Endothelial cell of umbilical vein (primary cell): Measurements from ENCODE around the gene MORN3. TPM values are rescaled to one million over a fixed set of nuclear protein-coding genes. Genes with fewer than 3 reads are reported as not detected.

ENCODE experiments used
- BruUV-seq: library from RNA; stranded (reverse); fragments of 400-500 nt; replicated peaks from 2 replicates; lab custom pipeline; 2021; lab: Mats Ljungman, UMichigan
- CTCF ChIA-PET: fragments of 300-600, 350-600 bp; sonication (Branson Sonifier 250); formaldehyde crosslinking; loops from one replicate; lab custom pipeline; 2021; ENCODE audit warnings: antibody characterized with exemption, inconsistent platforms; lab: Charles Lee
- POLR2A ChIA-PET: fragments of 300-600, 350-600 bp; sonication (Branson Sonifier 250); formaldehyde crosslinking; loops from one replicate; lab custom pipeline; 2021; ENCODE audit warnings: antibody characterized with exemption, inconsistent platforms; lab: Charles Lee
- DNase-seq: peaks from one replicate; pipeline ENCODE4 v3.0.0-alpha.2; 2011; ENCODE audit warnings: low read depth, low spot score
- FAIRE-seq: peaks from 2 replicates; lab custom pipeline; 2011; peaks lifted over from hg19 to GRCh38; lab: Jason Lieb, UNC
- H2AFZ ChIP-seq: 2 replicates; pipeline ENCODE4 v1.6.0; 2012; ENCODE audit warnings: low read depth, low read length, control low read depth, inconsistent platforms
- H3K27ac ChIP-seq: 2 replicates; pipeline ENCODE4 v1.5.1; 2011; ENCODE audit warnings: low read depth, mild to moderate bottlenecking, control low read depth, low read length, moderate library complexity; ENCODE audit not compliant: insufficient read depth
- H3K27me3 ChIP-seq, 2 experiments: 2 replicates each; pipeline versions ENCODE4 v1.6.0 to v1.6.1; 2011; ENCODE audit warnings: low read length in 2 of 2, mixed read lengths in 1 of 2; ENCODE audit not compliant: control insufficient read depth in 2 of 2, insufficient read depth in 2 of 2
- H3K36me3 ChIP-seq, 2 experiments: 2 replicates in 1 of 2; 3 replicates in 1 of 2; pipeline ENCODE4 v1.5.1; 2011; ENCODE audit warnings: low read length in 2 of 2, mild to moderate bottlenecking in 1 of 2, moderate library complexity in 1 of 2; ENCODE audit not compliant: control insufficient read depth in 2 of 2, insufficient read depth in 2 of 2; ENCODE audit errors: extremely low read depth in 1 of 2
- H3K4me1 ChIP-seq: 3 replicates; pipeline ENCODE4 v1.5.1; 2011; ENCODE audit warnings: mild to moderate bottlenecking, low read length; ENCODE audit not compliant: control insufficient read depth, insufficient read depth; ENCODE audit errors: extremely low read depth
- H3K4me2 ChIP-seq: 2 replicates; pipeline ENCODE4 v1.6.1; 2011; ENCODE audit warnings: low read length, control low read depth, mixed read lengths; ENCODE audit not compliant: insufficient read depth
- H3K4me3 ChIP-seq, 3 experiments: fragments of 200-600 bp in 1 of 3; sonication (generic), shearing (Covaris generic) in 1 of 3; replicated peaks in 1 of 3; 2 replicates each; pipeline ENCODE4 v1.5.1; 2011 to 2016; ENCODE audit warnings: control low read depth in 3 of 3, low read length in 3 of 3, mild to moderate bottlenecking in 2 of 3, inconsistent platforms in 1 of 3, low read depth in 1 of 3, moderate library complexity in 1 of 3; ENCODE audit not compliant: insufficient read depth in 1 of 3
- H3K79me2 ChIP-seq: 2 replicates; pipeline ENCODE4 v1.6.0; 2012; ENCODE audit warnings: low read length, inconsistent platforms; ENCODE audit not compliant: control insufficient read depth, insufficient read depth
- H3K9ac ChIP-seq: replicated peaks from 2 replicates; pipeline ENCODE3; 2011; ENCODE audit warnings: low read length, control low read depth; ENCODE audit not compliant: insufficient read depth; ENCODE audit errors: extremely low read depth
- H3K9me1 ChIP-seq: replicated peaks from 3 replicates; pipeline ENCODE4 v1.6.0; 2011; ENCODE audit warnings: mild to moderate bottlenecking, low read length; ENCODE audit not compliant: control insufficient read depth, insufficient read depth; ENCODE audit errors: extremely low read depth
- H3K9me3 ChIP-seq: replicated peaks from 2 replicates; pipeline ENCODE4 v1.5.1; 2012; ENCODE audit warnings: low read length, inconsistent platforms; ENCODE audit not compliant: control insufficient read depth, insufficient read depth
- H4K20me1 ChIP-seq: replicated peaks from 2 replicates; pipeline ENCODE3; 2011; ENCODE audit warnings: mild to moderate bottlenecking, low read length; ENCODE audit not compliant: control insufficient read depth, insufficient read depth; ENCODE audit errors: extremely low read depth
- EZH2 ChIP-seq: IDR thresholded peaks from 2 replicates; pipeline ENCODE4 v1.6.1; 2012; ENCODE audit warnings: borderline replicate concordance, low read depth, mild to moderate bottlenecking, moderate library complexity, low read length, inconsistent platforms; ENCODE audit not compliant: severe bottlenecking
- FOS ChIP-seq: IDR thresholded peaks from 2 replicates; pipeline ENCODE4 v1.6.1; 2011; ENCODE audit warnings: mild to moderate bottlenecking, low read length, moderate library complexity, borderline replicate concordance; ENCODE audit not compliant: insufficient read depth
- GATA2 ChIP-seq: IDR thresholded peaks from 2 replicates; pipeline ENCODE4 v1.7.0; 2011; ENCODE audit warnings: low read depth, mild to moderate bottlenecking, moderate library complexity, mixed read lengths, low read length; ENCODE audit not compliant: insufficient read length, insufficient read depth
- JUN ChIP-seq: IDR thresholded peaks from 2 replicates; pipeline ENCODE4 v1.6.1; 2011; ENCODE audit warnings: borderline replicate concordance, low read depth; ENCODE audit not compliant: insufficient read length, insufficient read depth
- MAX ChIP-seq: IDR thresholded peaks from 2 replicates; pipeline ENCODE4 v1.6.1; 2011; ENCODE audit not compliant: insufficient read depth, insufficient read length
- MYC ChIP-seq: IDR thresholded peaks from one replicate; pipeline ENCODE4 v1.6.1; 2011; ENCODE audit warnings: mild to moderate bottlenecking, low read depth, low read length
- POLR2A ChIP-seq: IDR thresholded peaks from 2 replicates; pipeline ENCODE4 v1.6.1; 2012; ENCODE audit warnings: low read depth, mild to moderate bottlenecking, control low read depth, low read length
- POLR2AphosphoS5 ChIP-seq: IDR thresholded peaks from 2 replicates; pipeline ENCODE4 v1.6.1; 2012; ENCODE audit warnings: low read depth, mild to moderate bottlenecking, control low read depth, low read length, moderate library complexity; ENCODE audit not compliant: insufficient read depth
- dilution Hi-C: fragments of 300-500 bp; cut with MboI; formaldehyde crosslinking; loops from one replicate; pipeline ENCODE4 v1.15.0; 2019; ENCODE audit warnings: low sequenced_read_pairs; ENCODE audit not compliant: extremely low pct_ligation_motif_present
- intact Hi-C: fragments of 100-400 bp; cut with micrococcal nuclease; formaldehyde crosslinking; loops from one replicate; pipeline ENCODE4 v1.10.0; 2022
- polyA plus RNA-seq, 4 experiments: library from polyadenylated mRNA; depleted of rRNA in 3 of 4; stranded (reverse) in 3 of 4; unstranded in 1 of 4; fragments of >200 nt; gene quantifications; 2 replicates each; pipeline versions ENCODE4 v1.2.1 to v1.2.3, GENCODE V29; 2011 to 2012; ENCODE audit warnings: missing spikeins in 1 of 4
- total RNA-seq: library from RNA; stranded (reverse); gene quantifications from 2 replicates; pipeline ENCODE4 v1.2.3, GENCODE V29; 2021
- TF ChIP-seq, protein P1 (sequence below), 2 donors: IDR thresholded peaks; 1 replicate in 1 of 2; 2 replicates in 1 of 2; pipeline ENCODE4 v1.5.1; 2011; ENCODE audit warnings: low read length in 2 of 2, mild to moderate bottlenecking in 2 of 2, moderate library complexity in 2 of 2, control low read depth in 1 of 2, inconsistent platforms in 1 of 2, low read depth in 1 of 2; ENCODE audit not compliant: insufficient read depth in 1 of 2; ENCODE audit errors: extremely low read depth in 1 of 2

The MORN3 gene
- total and polyA plus RNA-seq, 2 donors (not counting 3 experiments of a cell fraction or from before 2014, with no cell fraction given), result 0.66 to 0.73 TPM

DNA sequence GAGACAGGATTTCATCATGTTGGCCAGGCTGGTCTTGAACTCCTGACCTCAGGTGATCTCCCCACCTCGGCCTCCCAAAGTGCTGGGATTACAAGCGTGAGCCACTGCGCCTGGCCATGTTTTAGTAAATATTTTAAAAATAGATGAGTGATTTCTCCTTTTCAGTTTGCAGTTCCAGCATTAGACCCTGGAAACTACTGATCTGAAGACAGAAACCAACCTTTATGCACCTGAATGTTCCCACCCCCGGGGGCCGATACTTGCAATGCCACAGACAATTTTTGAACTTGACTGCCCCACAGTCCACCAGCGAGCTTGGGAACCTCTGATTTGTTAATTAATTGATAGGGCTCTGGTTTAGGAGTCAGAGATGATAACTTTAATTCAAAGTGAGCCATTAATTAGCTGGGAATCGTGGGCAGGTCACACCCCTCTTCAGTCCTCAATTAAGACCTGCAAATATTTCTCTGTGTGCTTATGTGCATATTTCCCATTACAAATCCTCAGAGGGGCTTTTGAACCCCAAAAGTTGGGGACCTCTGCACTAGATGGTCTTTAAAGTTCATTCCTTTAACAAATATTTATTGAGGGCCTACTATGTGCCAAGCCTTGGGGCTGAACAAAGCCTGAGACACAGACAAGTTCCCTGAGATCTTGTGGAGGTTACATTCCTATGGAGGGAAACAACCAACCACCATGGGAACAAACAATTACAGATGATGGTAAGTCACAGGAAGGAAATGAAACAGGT, 39.0 kb upstream of the MORN3 start:
- Histone ChIP-seq H3K4me2 (no peak overlapping the region), H3K9me3 (no peaks in the 10 kb centered on the region), H4K20me1 (no peaks in the 10 kb centered on the region), H3K36me3 (no peaks in the 10 kb centered on the region), H3K79me2 (peaks cover 5% of the 10 kb centered on the region), H3K4me1 (peaks cover 10% of the 10 kb centered on the region), H3K27ac (no peak overlapping the region), H2AFZ (no peak overlapping the region), H3K9me1 (no peaks in the 10 kb centered on the region), H3K9ac (no peak overlapping the region), H3K27me3 (peaks cover 0 to 2% of the 10 kb centered on the region in 2 experiments), H3K4me3 (no peak overlapping the region)
- no peak for FAIRE-seq
- intact Hi-C loops (no loop called here), dilution Hi-C loops (no loop called here)
- CTCF ChIA-PET, result interaction anchor here (1.0 kb wide), 1 partner anchor 10 kb away, joined by 3 read pairs; no protein-coding TSS in a partner anchor
- no peak for DNase-seq
- no peak for TF ChIP-seq MAX
- TF ChIP-seq POLR2A, result no peak
- TF ChIP-seq EZH2, result no peak
- no peak for TF ChIP-seq POLR2AphosphoS5
- no peak for TF ChIP-seq MYC
- TF ChIP-seq JUN, result no peak
- TF ChIP-seq, protein P1, sequence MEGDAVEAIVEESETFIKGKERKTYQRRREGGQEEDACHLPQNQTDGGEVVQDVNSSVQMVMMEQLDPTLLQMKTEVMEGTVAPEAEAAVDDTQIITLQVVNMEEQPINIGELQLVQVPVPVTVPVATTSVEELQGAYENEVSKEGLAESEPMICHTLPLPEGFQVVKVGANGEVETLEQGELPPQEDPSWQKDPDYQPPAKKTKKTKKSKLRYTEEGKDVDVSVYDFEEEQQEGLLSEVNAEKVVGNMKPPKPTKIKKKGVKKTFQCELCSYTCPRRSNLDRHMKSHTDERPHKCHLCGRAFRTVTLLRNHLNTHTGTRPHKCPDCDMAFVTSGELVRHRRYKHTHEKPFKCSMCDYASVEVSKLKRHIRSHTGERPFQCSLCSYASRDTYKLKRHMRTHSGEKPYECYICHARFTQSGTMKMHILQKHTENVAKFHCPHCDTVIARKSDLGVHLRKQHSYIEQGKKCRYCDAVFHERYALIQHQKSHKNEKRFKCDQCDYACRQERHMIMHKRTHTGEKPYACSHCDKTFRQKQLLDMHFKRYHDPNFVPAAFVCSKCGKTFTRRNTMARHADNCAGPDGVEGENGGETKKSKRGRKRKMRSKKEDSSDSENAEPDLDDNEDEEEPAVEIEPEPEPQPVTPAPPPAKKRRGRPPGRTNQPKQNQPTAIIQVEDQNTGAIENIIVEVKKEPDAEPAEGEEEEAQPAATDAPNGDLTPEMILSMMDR (IDR thresholded peaks at IDR 0.05; ENCODE audit: extremely low read depth in 1 of 2, insufficient read depth in 1 of 2, low read depth in 1 of 2, low read length in 2 of 2), result no peak
- TF ChIP-seq FOS, result no peak
- TF ChIP-seq GATA2, result no peak
- POLR2A ChIA-PET, result no interaction called here
- BruUV-seq, result no TSS peak
